KBM-7 (cell line): ENCODE results near the gene MLH1.

Experiments used
- DNase-seq: peaks from one replicate; pipeline ENCODE4 v3.0.0-alpha.2; 2015
- in situ Hi-C: fragments of 300-500 bp; cut with MboI; formaldehyde crosslinking; loops from 2 replicates; pipeline ENCODE4 v1.14.3; 2020; ENCODE audit warnings: low sequenced_read_pairs, low pct_unique_long_range_greater_than_20kb, mixed read lengths

Gene MLH1

GRCh38 chr3:37068031-37068430 lies 74.7 kb downstream of the MLH1 start:
- in situ Hi-C loops, result no loop called here
- DNase-seq, result no peak

- in situ Hi-C loops, result no loop called here
- DNase-seq, result no peak
Observed at GRCh38 chr3:37071921-37072320, 78.6 kb downstream of the MLH1 start.

- in situ Hi-C loops, result no loop called here
- DNase-seq, result peak; percentile 85
Observed at GRCh38 chr3:37072892-37073291, 79.6 kb downstream of the MLH1 start.

GRCh38 chr3:37074178-37074577 lies 80.9 kb downstream of the MLH1 start:
- in situ Hi-C loops, result no loop called here
- DNase-seq, result no peak

GRCh38 chr3:37075955-37076354 lies 82.6 kb downstream of the MLH1 start:
- DNase-seq, result no peak
- in situ Hi-C loops, result no loop called here

- DNase-seq, result no peak
- in situ Hi-C loops, result no loop called here
Observed at GRCh38 chr3:37082317-37082716, 89.0 kb downstream of the MLH1 start.

GRCh38 chr3:37086918-37087317 lies 93.6 kb downstream of the MLH1 start:
- no peak for DNase-seq
- in situ Hi-C loops, result no loop called here

- in situ Hi-C loops, result no loop called here
- DNase-seq, result no peak
Observed at GRCh38 chr3:37087870-37088269, 94.6 kb downstream of the MLH1 start.

GRCh38 chr3:37092484-37092883 lies 99.2 kb downstream of the MLH1 start:
- no peak for DNase-seq
- in situ Hi-C loops, result no loop called here

GRCh38 chr3:37093481-37093880 lies 100.2 kb downstream of the MLH1 start:
- in situ Hi-C loops, result no loop called here
- no peak for DNase-seq

- peak; percentile 5 for DNase-seq
- in situ Hi-C loops, result no loop called here
Observed at GRCh38 chr3:37094636-37095035, 101.3 kb downstream of the MLH1 start.

- in situ Hi-C loops, result no loop called here
- DNase-seq, result no peak
Observed at GRCh38 chr3:37096288-37096687, 103.0 kb downstream of the MLH1 start.

- DNase-seq, result no peak
- in situ Hi-C loops, result no loop called here
Observed at GRCh38 chr3:37096975-37097374, 103.7 kb downstream of the MLH1 start.

- in situ Hi-C loops, result no loop called here
- DNase-seq, result no peak
Observed at GRCh38 chr3:37097776-37098175, 104.5 kb downstream of the MLH1 start.

GRCh38 chr3:37098884-37099283 lies 105.6 kb downstream of the MLH1 start:
- DNase-seq, result no peak
- in situ Hi-C loops, result no loop called here

- DNase-seq, result no peak
- in situ Hi-C loops, result no loop called here
Observed at GRCh38 chr3:37099469-37099868, 106.2 kb downstream of the MLH1 start.

- in situ Hi-C loops, result no loop called here
- DNase-seq, result no peak
Observed at GRCh38 chr3:37100411-37100810, 107.1 kb downstream of the MLH1 start.
